Spleen (tissue), 11 donors: ENCODE data around the gene OR4C6. TPM values are rescaled to one million over a fixed set of nuclear protein-coding genes. Genes with fewer than 3 reads are reported as not detected.

Experiments used
- DNase-seq: peaks from one replicate; pipeline ENCODE4 v3.0.0-alpha.2; 2020
- H3K27ac ChIP-seq, 8 donors: fragments of 200-600 bp; sonication (generic) in 7 of 8; 1 replicate in 4 of 8; 2 replicates in 4 of 8; pipeline versions ENCODE4 v1.5.0 to v1.8.0; 2016 to 2021; ENCODE audit warnings: inconsistent platforms in 4 of 8, mild to moderate bottlenecking in 4 of 8, moderate library complexity in 1 of 8
- H3K27me3 ChIP-seq, 7 donors: fragments of 200-600 bp; sonication (generic) in 6 of 7; replicated peaks in 1 of 7; 1 replicate in 4 of 7; 2 replicates in 3 of 7; pipeline versions ENCODE4 v1.5.0 to v1.8.0; 2016 to 2021; ENCODE audit warnings: inconsistent platforms in 3 of 7, mild to moderate bottlenecking in 1 of 7
- H3K36me3 ChIP-seq, 6 donors: fragments of 200-600 bp; sonication (generic) in 5 of 6; 1 replicate in 4 of 6; 2 replicates in 2 of 6; pipeline versions ENCODE4 v1.5.0 to v1.8.0; 2016 to 2021; ENCODE audit warnings: inconsistent platforms in 2 of 6
- H3K4me1 ChIP-seq, 6 donors: fragments of 200-600 bp; sonication (generic) in 5 of 6; 1 replicate in 3 of 6; 2 replicates in 3 of 6; pipeline versions ENCODE4 v1.5.0 to v1.8.0; 2016 to 2021; ENCODE audit warnings: inconsistent platforms in 3 of 6
- H3K4me3 ChIP-seq, 8 donors: fragments of 200-600 bp; sonication (generic) in 7 of 8; 1 replicate in 4 of 8; 2 replicates in 4 of 8; pipeline versions ENCODE4 v1.5.0 to v1.8.0; 2016 to 2021; ENCODE audit warnings: inconsistent platforms in 4 of 8, mild to moderate bottlenecking in 4 of 8, moderate library complexity in 2 of 8
- H3K9me3 ChIP-seq, 8 donors: fragments of 200-600 bp; sonication (generic) in 7 of 8; 1 replicate in 4 of 8; 2 replicates in 4 of 8; pipeline versions ENCODE4 v1.5.0 to v1.8.0; 2016 to 2021; ENCODE audit warnings: inconsistent platforms in 4 of 8
- POLR2A ChIP-seq, 3 donors: fragments of 450-650 bp; IDR thresholded peaks; one replicate each; pipeline ENCODE4 v1.5.1; 2017; ENCODE audit warnings: antibody characterized with exemption in 3 of 3, mild to moderate bottlenecking in 1 of 3
- POLR2AphosphoS5 ChIP-seq, 3 donors: sonication (generic); formaldehyde crosslinking; IDR thresholded peaks; one replicate each; pipeline ENCODE4 v1.5.1; 2017; ENCODE audit warnings: antibody characterized with exemption in 3 of 3
- WGBS, 5 donors: extraction: QIAGEN DNeasy Blood & Tissue Kit in 3 of 5; methylation state at CpG; one replicate each; pipeline versions ENCODE4 v1.1.5 to v1.1.7; 2013 to 2018; 5-methylcytosine and 5-hydroxymethylcytosine counted together
- intact Hi-C: fragments of 100-400 bp; cut with DNase I; formaldehyde crosslinking; loops from one replicate; pipeline ENCODE4 v1.15.0; 2023; ENCODE audit warnings: low total_unique reads
- polyA plus RNA-seq, 3 donors: library from polyadenylated mRNA; stranded (reverse); fragments of 200-250 nt; gene quantifications; one replicate each; pipeline ENCODE4 v1.2.1, GENCODE V29; 2013
- total RNA-seq, 7 donors: library from RNA; depleted of rRNA in 3 of 7; stranded (reverse); fragments of >200 nt in 3 of 7; fragmentation: NEBNext Ultra II Directional in 4 of 7; extraction: Animal tissue kit (Norgen Biotek cat#: 25700) in 4 of 7; gene quantifications; one replicate each; pipeline versions ENCODE4 v1.1.0 to v1.2.1, GENCODE V29; 2016 to 2021
- TF ChIP-seq, protein P1 (sequence below), 11 experiments: fragments of 200-600 bp in 7 of 11; fragments of 450-650 bp in 4 of 11; sonication (generic) in 4 of 11; IDR thresholded peaks in 8 of 11; conservative IDR thresholded peaks in 3 of 11; 1 replicate in 7 of 11; 2 replicates in 4 of 11; pipeline versions ENCODE4 v1.4.0 to v1.8.0; 2016 to 2021; ENCODE audit warnings: antibody characterized with exemption in 11 of 11, inconsistent platforms in 4 of 11, mild to moderate bottlenecking in 1 of 11
- donor health status: healthy with polysubstance abuse.
- donor health status: DM: no; HTN: no; CAD: no; lungs with moderate emphysema.
- donor health status: DM: no; HTN: no; CAD: no.
- donor health status: Bipolar disorder and iron deficiency.
- donor health status: healthy.
- donor health status: DM: no; HTN: no; CAD: no.
- donor health status: DM: yes; HTN: yes; CAD: no.

The OR4C6 gene
- total and polyA plus RNA-seq, 10 donors: not detected

DNA sequence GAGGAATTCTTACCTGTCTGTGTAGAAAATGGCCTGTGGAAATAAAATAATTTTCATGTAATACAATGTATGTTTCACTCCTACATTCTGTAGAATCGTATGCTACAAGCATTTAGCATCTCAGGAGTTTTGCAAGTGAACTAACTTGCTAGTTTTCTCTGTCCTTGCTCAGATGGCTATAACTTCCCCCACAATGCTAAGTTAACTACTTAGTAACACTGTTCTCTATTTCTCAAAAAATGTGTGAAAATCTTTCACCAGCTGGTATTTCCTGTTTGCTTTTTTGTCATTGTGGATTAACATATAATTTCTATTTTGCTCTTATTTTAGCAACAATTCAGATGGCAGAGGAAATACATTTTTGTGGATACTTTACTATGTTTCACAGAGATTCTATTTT is 9.4 kb upstream of the OR4C6 start:
- Histone ChIP-seq H3K27me3 (no peaks in the 10 kb centered on the region), H3K4me3 (no peak overlapping the region), H3K4me1 (no peaks in the 10 kb centered on the region), H3K27ac (no peak overlapping the region), H3K9me3 (peaks cover 0 to 32% (median 0%) of the 10 kb centered on the region in 8 donors), H3K36me3 (no peaks in the 10 kb centered on the region)
- DNase-seq: no peak
- TF ChIP-seq, protein P1, sequence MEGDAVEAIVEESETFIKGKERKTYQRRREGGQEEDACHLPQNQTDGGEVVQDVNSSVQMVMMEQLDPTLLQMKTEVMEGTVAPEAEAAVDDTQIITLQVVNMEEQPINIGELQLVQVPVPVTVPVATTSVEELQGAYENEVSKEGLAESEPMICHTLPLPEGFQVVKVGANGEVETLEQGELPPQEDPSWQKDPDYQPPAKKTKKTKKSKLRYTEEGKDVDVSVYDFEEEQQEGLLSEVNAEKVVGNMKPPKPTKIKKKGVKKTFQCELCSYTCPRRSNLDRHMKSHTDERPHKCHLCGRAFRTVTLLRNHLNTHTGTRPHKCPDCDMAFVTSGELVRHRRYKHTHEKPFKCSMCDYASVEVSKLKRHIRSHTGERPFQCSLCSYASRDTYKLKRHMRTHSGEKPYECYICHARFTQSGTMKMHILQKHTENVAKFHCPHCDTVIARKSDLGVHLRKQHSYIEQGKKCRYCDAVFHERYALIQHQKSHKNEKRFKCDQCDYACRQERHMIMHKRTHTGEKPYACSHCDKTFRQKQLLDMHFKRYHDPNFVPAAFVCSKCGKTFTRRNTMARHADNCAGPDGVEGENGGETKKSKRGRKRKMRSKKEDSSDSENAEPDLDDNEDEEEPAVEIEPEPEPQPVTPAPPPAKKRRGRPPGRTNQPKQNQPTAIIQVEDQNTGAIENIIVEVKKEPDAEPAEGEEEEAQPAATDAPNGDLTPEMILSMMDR (IDR thresholded peaks at IDR 0.05 in 8 of 11, conservative IDR thresholded peaks at IDR 0.05 in 3 of 11): no peak
- no peak for TF ChIP-seq POLR2AphosphoS5 (IDR thresholded peaks at IDR 0.05)
- TF ChIP-seq POLR2A (IDR thresholded peaks at IDR 0.05): no peak
- 50 to 73% (median 67%) methylated on average over 1 of the region's 1 CpG for WGBS, 5 donors
- intact Hi-C loops: no loop called here

DNA sequence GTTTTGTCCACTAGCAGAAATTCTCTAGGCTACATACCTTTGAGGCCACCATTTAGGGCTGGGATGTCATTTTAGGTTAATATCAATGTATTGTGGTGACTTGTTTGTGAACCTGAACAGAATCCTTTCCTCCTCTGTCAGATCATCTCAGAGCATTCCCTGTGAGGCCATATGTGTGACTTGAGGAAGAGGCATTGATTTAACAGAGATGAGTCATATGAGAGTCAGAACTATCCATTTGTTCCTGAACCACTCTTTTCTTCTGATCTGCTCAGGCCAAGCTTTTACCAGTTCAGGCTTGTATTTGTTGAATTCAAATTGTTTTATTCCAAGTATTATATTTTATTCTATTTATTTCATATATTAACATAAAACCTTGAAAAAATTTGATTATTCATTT is 6.9 kb upstream of the OR4C6 start:
- Histone ChIP-seq H3K9me3 (peaks cover 0 to 32% (median 0%) of the 10 kb centered on the region in 8 donors), H3K4me3 (no peak overlapping the region), H3K27ac (no peak overlapping the region), H3K36me3 (no peaks in the 10 kb centered on the region), H3K4me1 (no peaks in the 10 kb centered on the region), H3K27me3 (no peaks in the 10 kb centered on the region)
- DNase-seq: no peak
- intact Hi-C loops: no loop called here
- TF ChIP-seq POLR2AphosphoS5 (IDR thresholded peaks at IDR 0.05) (no peak), POLR2A (IDR thresholded peaks at IDR 0.05) (no peak)
- TF ChIP-seq, protein P1 (IDR thresholded peaks at IDR 0.05 in 8 of 11, conservative IDR thresholded peaks at IDR 0.05 in 3 of 11): no peak

DNA sequence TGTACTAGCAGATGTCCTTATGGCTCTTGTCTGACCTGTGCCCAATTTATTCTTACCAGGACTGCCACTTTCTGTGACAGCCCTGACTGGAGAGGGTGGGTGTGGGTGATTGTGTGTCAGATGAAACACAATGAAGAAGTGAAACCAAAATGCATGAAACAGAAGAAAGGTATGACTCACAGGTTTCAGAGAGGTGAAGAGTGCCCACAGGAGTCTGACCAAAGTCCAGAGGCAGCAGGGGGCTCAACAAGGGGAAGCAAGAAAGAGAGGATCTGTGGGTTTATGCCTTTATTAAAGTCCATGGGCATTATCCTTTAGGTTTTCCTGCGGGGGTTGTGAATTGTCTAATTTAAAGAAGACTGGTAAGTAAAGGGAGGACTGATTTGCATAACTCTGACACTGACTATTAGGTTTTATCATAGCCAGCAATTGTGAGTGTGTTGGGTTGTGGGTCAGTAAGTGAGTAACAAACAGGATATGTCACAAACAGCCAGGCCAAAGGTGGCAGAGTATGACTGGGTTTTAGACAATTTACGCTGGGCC is 3.9 kb upstream of the OR4C6 start:
- Histone ChIP-seq H3K36me3 (no peaks in the 10 kb centered on the region), H3K4me3 (no peak overlapping the region), H3K27ac (no peak overlapping the region), H3K9me3 (peaks cover 0 to 23% (median 0%) of the 10 kb centered on the region in 8 donors), H3K27me3 (no peaks in the 10 kb centered on the region), H3K4me1 (no peaks in the 10 kb centered on the region)
- DNase-seq: no peak
- TF ChIP-seq POLR2A (IDR thresholded peaks at IDR 0.05) (no peak), POLR2AphosphoS5 (IDR thresholded peaks at IDR 0.05) (no peak)
- TF ChIP-seq, protein P1 (IDR thresholded peaks at IDR 0.05 in 8 of 11, conservative IDR thresholded peaks at IDR 0.05 in 3 of 11): no peak
- WGBS, 5 donors: 70 to 83% (median 72%) methylated on average over 2 of the region's 2 CpGs
- intact Hi-C loops: no loop called here

DNA sequence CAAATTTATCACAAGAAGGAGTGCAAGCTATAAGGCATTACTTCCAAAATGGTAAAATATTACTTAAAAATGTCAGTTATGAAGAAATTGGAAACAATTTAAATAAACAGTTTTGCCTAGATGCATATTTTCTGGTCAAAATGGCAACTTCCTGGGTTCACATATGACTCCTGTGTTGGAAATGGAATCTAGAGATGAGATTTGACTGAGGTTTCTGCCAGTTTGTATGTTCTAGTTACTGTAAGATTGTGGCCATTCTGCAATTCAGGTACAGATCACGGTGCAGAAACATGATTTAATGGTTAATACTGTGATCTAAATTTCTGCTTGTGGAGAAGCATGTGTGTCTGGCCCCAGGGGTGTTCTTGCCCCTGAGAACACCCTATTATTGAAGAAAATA is 3.4 kb upstream of the OR4C6 start:
- TF ChIP-seq, protein P1 (IDR thresholded peaks at IDR 0.05 in 8 of 11, conservative IDR thresholded peaks at IDR 0.05 in 3 of 11): no peak
- TF ChIP-seq POLR2A (IDR thresholded peaks at IDR 0.05) (no peak), POLR2AphosphoS5 (IDR thresholded peaks at IDR 0.05) (no peak)
- Histone ChIP-seq H3K4me1 (no peaks in the 10 kb centered on the region), H3K4me3 (no peak overlapping the region), H3K9me3 (peaks cover 0 to 20% (median 0%) of the 10 kb centered on the region in 8 donors), H3K36me3 (no peaks in the 10 kb centered on the region), H3K27me3 (no peaks in the 10 kb centered on the region), H3K27ac (no peak overlapping the region)
- intact Hi-C loops: no loop called here
- WGBS, 5 donors: 37 to 71% (median 52%) methylated on average over 1 of the region's 1 CpG
- DNase-seq: no peak
